CD14-positive monocyte (primary cell): ENCODE measurements around the gene ATP5F1B. TPM values are rescaled to one million over a fixed set of nuclear protein-coding genes. Genes with fewer than 3 reads are reported as not detected.
A peak's percentile ranks its signal among the peaks of the same experiment; 100 is the strongest.

Experiments used
- DNase-seq, 3 donors: peaks; one replicate each; pipeline ENCODE4 v3.0.0-alpha.2; 2011 to 2022
- H2AFZ ChIP-seq: 2 replicates; pipeline ENCODE4 v1.6.0; 2012; ENCODE audit warnings: mild to moderate bottlenecking, low read depth, low read length, inconsistent platforms; ENCODE audit not compliant: insufficient read depth, poor library complexity, severe bottlenecking
- H3K27ac ChIP-seq, 2 donors: 1 replicate in 1 of 2; 2 replicates in 1 of 2; pipeline ENCODE4 v1.5.1; 2012 to 2013; ENCODE audit warnings: low read length in 2 of 2, control low read depth in 1 of 2, inconsistent platforms in 1 of 2, low read depth in 1 of 2, mild to moderate bottlenecking in 1 of 2
- H3K27me3 ChIP-seq, 2 donors: one replicate each; pipeline versions ENCODE4 v1.6.0 to v1.6.1; 2011 to 2013; ENCODE audit warnings: low read length in 2 of 2; ENCODE audit not compliant: control insufficient read depth in 2 of 2, insufficient read depth in 2 of 2
- H3K36me3 ChIP-seq, 2 donors: replicated peaks in 1 of 2; 1 replicate in 1 of 2; 2 replicates in 1 of 2; pipeline versions ENCODE4 v1.5.1 to v1.6.1; 2012 to 2013; ENCODE audit warnings: low read length in 2 of 2, control low read depth in 1 of 2, inconsistent platforms in 1 of 2, mild to moderate bottlenecking in 1 of 2; ENCODE audit not compliant: insufficient read depth in 2 of 2, control insufficient read depth in 1 of 2
- H3K4me1 ChIP-seq, 2 donors: 1 replicate in 1 of 2; 2 replicates in 1 of 2; pipeline versions ENCODE4 v1.5.1 to v1.6.1; 2012 to 2013; ENCODE audit warnings: low read length in 2 of 2, control low read depth in 1 of 2, inconsistent platforms in 1 of 2, mild to moderate bottlenecking in 1 of 2, moderate library complexity in 1 of 2; ENCODE audit not compliant: insufficient read depth in 2 of 2, control insufficient read depth in 1 of 2
- H3K4me2 ChIP-seq: replicated peaks from 2 replicates; pipeline ENCODE3; 2012; ENCODE audit warnings: low read length, moderate library complexity, mild to moderate bottlenecking; ENCODE audit not compliant: poor library complexity, severe bottlenecking; ENCODE audit errors: extremely low read depth
- H3K4me3 ChIP-seq, 3 experiments: fragments of 200-600 bp in 1 of 3; sonication (generic) in 1 of 3; replicated peaks in 1 of 3; 1 replicate in 2 of 3; 2 replicates in 1 of 3; pipeline ENCODE4 v1.5.1; 2011 to 2013; ENCODE audit warnings: low read length in 3 of 3, mild to moderate bottlenecking in 3 of 3, control low read depth in 2 of 3, low read depth in 2 of 3, inconsistent platforms in 1 of 3, moderate library complexity in 1 of 3
- H3K79me2 ChIP-seq: 2 replicates; pipeline ENCODE4 v1.6.0; 2012; ENCODE audit warnings: mild to moderate bottlenecking, control low read depth, inconsistent platforms, low read length, moderate library complexity; ENCODE audit not compliant: insufficient read depth
- H3K9ac ChIP-seq: 2 replicates; pipeline ENCODE4 v1.6.0; 2017; ENCODE audit warnings: low read length, mild to moderate bottlenecking; ENCODE audit not compliant: insufficient read depth, poor library complexity, severe bottlenecking
- H3K9me3 ChIP-seq, 2 donors: replicated peaks in 1 of 2; 1 replicate in 1 of 2; 2 replicates in 1 of 2; pipeline versions ENCODE4 v1.5.1 to v1.6.1; 2012 to 2013; ENCODE audit warnings: low read length in 2 of 2, control low read depth in 1 of 2; ENCODE audit not compliant: control insufficient read depth in 1 of 2, insufficient read depth in 1 of 2
- H4K20me1 ChIP-seq: 2 replicates; pipeline ENCODE4 v1.6.0; 2012; ENCODE audit warnings: mild to moderate bottlenecking, low read length, control low read depth, moderate library complexity; ENCODE audit not compliant: insufficient read depth
- H3K27ac Mint-ChIP-seq, 7 donors: one replicate each; pipeline ENCODE4 v1.8.0; 2020; ENCODE audit warnings: mild to moderate bottlenecking in 7 of 7, mixed read lengths in 7 of 7, moderate library complexity in 6 of 7, inconsistent platforms in 2 of 7
- H3K27me3 Mint-ChIP-seq, 3 donors: one replicate each; pipeline ENCODE4 v1.8.0; 2021 to 2022; ENCODE audit warnings: low read depth in 3 of 3, mild to moderate bottlenecking in 3 of 3, mixed read lengths in 3 of 3, moderate library complexity in 3 of 3, inconsistent platforms in 1 of 3
- H3K36me3 Mint-ChIP-seq, 2 donors: one replicate each; pipeline ENCODE4 v1.8.0; 2020; ENCODE audit warnings: mixed read lengths in 2 of 2, inconsistent platforms in 1 of 2, mild to moderate bottlenecking in 1 of 2
- H3K4me1 Mint-ChIP-seq: one replicate; pipeline ENCODE4 v1.8.0; 2020; ENCODE audit warnings: mild to moderate bottlenecking, mixed read lengths
- H3K4me3 Mint-ChIP-seq, 2 donors: one replicate each; pipeline ENCODE4 v1.8.0; 2020; ENCODE audit warnings: mild to moderate bottlenecking in 2 of 2, mixed read lengths in 2 of 2, moderate library complexity in 1 of 2
- H3K9me3 Mint-ChIP-seq, 7 donors: one replicate each; pipeline ENCODE4 v1.8.0; 2020 to 2022; ENCODE audit warnings: mixed read lengths in 7 of 7, mild to moderate bottlenecking in 6 of 7, moderate library complexity in 6 of 7, inconsistent platforms in 2 of 7
- CTCF ChIP-seq: fragments of 200-600 bp; IDR thresholded peaks from one replicate; pipeline ENCODE4 v1.8.0; 2022; ENCODE audit warnings: antibody characterized with exemption, mild to moderate bottlenecking
- WGBS: methylation state at CpG from one replicate; pipeline ENCODE4 v1.1.5; 2013; ENCODE audit warnings: missing lambda C conversion rate; ENCODE audit not compliant: insufficient coverage; 5-methylcytosine and 5-hydroxymethylcytosine counted together
- intact Hi-C, 2 donors: fragments of 100-400 bp; cut with micrococcal nuclease; formaldehyde crosslinking; loops; one replicate each; pipeline versions ENCODE4 v1.15.0 to v1.15.1; 2023
- polyA plus RNA-seq, 3 donors: library from polyadenylated mRNA; depleted of rRNA in 1 of 3; unstranded in 2 of 3; stranded (reverse) in 1 of 3; fragments of 300-500 nt in 2 of 3; fragments of >200 nt in 1 of 3; fragmentation: Illumina TruSeq in 2 of 3; gene quantifications; 1 replicate in 2 of 3; 2 replicates in 1 of 3; pipeline ENCODE4 v1.2.3, GENCODE V29; 2012 to 2021

Gene ATP5F1B
- polyA plus RNA-seq, 3 donors, result 554 to 1,093 (median 1,038) TPM

- H3K27ac Mint-ChIP-seq, result peak within 1 kb of the TSS; percentile 93 to 99 (median 97)
- DNase-seq, result peak; percentile 52 to 71 (median 64)
- under 1% methylated on average over 26 of the region's 31 CpGs for WGBS
- no peaks in the 10 kb centered on the region for H3K27me3 Mint-ChIP-seq
- Histone ChIP-seq H3K9ac (peak within 1 kb of the TSS; percentile 96), H3K27me3 (no peaks in the 10 kb centered on the region), H3K79me2 (peaks cover 99% of the 10 kb centered on the region), H3K36me3 (peaks cover 2 to 19% of the 10 kb centered on the region in 2 donors), H3K4me1 (peaks cover 54 to 56% of the 10 kb centered on the region in 2 donors), H3K9me3 (no peaks in the 10 kb centered on the region), H2AFZ (peak within 1 kb of the TSS; percentile 66), H3K4me2 (peak within 1 kb of the TSS; percentile 80), H4K20me1 (peaks cover 75% of the 10 kb centered on the region), H3K27ac (peak within 1 kb of the TSS; percentile 89 to 97), H3K4me3 (peak within 1 kb of the TSS; percentile 88 to 100 (median 91))
- no peaks in the 10 kb centered on the region for H3K9me3 Mint-ChIP-seq
- peaks cover 13 to 24% of the 10 kb centered on the region in 2 donors for H3K36me3 Mint-ChIP-seq
- no peak for TF ChIP-seq CTCF
- H3K4me3 Mint-ChIP-seq, result peak within 1 kb of the TSS; percentile 98 to 99
- peaks cover 65% of the 10 kb centered on the region for H3K4me1 Mint-ChIP-seq
- intact Hi-C loops, result no loop called here
Measured at GRCh38 chr12:56630180-56630632, 15.6 kb downstream of the ATP5F1B start, which contains the start of gene BAZ2A. TSS of gene BAZ2A (minus strand) at chr12:56630326. CDS start at chr12:56617530, 12,796 bp downstream.

GRCh38 chr12:56629459-56630179 lies 16.2 kb downstream of the ATP5F1B start:
- H3K36me3 Mint-ChIP-seq, result peaks cover 14 to 29% of the 10 kb centered on the region in 2 donors
- H2AFZ ChIP-seq, result peak overlapping the region; percentile 66
- peak overlapping the region; percentile 96 for H3K9ac ChIP-seq
- H3K27ac Mint-ChIP-seq, result peak overlapping the region; percentile 93 to 99 (median 97)
- H3K4me2 ChIP-seq, result peak overlapping the region; percentile 80
- intact Hi-C loops, result no loop called here
- H3K27me3 Mint-ChIP-seq, result no peaks in the 10 kb centered on the region
- peak in 1 of 3 donors; percentile 33 for DNase-seq
- peak overlapping the region; percentile 89 to 97 for H3K27ac ChIP-seq
- TF ChIP-seq CTCF, result no peak
- H3K4me3 ChIP-seq, result peak overlapping the region; percentile 88 to 100 (median 91)
- H3K9me3 ChIP-seq, result no peaks in the 10 kb centered on the region
- peaks cover 80% of the 10 kb centered on the region for H4K20me1 ChIP-seq
- peaks cover 52 to 54% of the 10 kb centered on the region in 2 donors for H3K4me1 ChIP-seq
- peaks cover 63% of the 10 kb centered on the region for H3K4me1 Mint-ChIP-seq
- H3K9me3 Mint-ChIP-seq, result no peaks in the 10 kb centered on the region
- peak overlapping the region; percentile 98 to 99 for H3K4me3 Mint-ChIP-seq
- under 1% methylated on average over 36 of the region's 46 CpGs for WGBS
- peaks cover 99% of the 10 kb centered on the region for H3K79me2 ChIP-seq
- peaks cover 2 to 19% of the 10 kb centered on the region in 2 donors for H3K36me3 ChIP-seq
- no peaks in the 10 kb centered on the region for H3K27me3 ChIP-seq
